C4-2B (cell line): ENCODE measurements around the gene PRB2.

Experiments
- CTCF ChIP-seq: fragments of 450-650 bp; conservative IDR thresholded peaks from 2 replicates; pipeline ENCODE4 v1.5.1; 2017; ENCODE audit warnings: mild to moderate bottlenecking
- ZFX ChIP-seq: fragments of 450-650 bp; IDR thresholded peaks from 2 replicates; pipeline ENCODE4 v1.6.1; 2017

- TF ChIP-seq CTCF (peak; percentile 54), ZFX (no peak)
These were observed 47.6 kb downstream of the PRB2 start for GRCh38 chr12:11347810-11348209.
